ENCODE results near the gene GOLPH3. TPM values are rescaled to one million over a fixed set of nuclear protein-coding genes. Genes with fewer than 3 reads are reported as not detected.

The GOLPH3 gene
- total RNA-seq, 1 donor from 2014 or later, result 105 TPM

DNA sequence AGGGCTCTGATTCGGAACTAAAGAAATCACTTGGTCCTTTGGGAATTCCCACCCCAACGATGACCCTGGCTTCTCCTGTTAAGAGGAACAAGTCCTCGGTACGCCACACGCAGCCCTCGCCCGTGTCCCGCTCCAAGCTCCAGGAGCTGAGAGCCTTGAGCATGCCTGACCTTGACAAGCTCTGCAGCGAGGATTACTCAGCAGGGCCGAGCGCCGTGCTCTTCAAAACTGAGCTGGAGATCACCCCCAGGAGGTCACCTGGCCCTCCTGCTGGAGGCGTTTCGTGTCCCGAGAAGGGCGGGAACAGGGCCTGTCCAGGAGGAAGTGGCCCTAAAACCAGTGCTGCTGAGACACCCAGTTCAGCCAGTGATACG lies 83.4 kb downstream of the GOLPH3 start:
- DNase-seq (ENCODE audit: low spot score), result no peak
- Mint-ChIP-seq H3K4me1 (ENCODE audit: unreplicated experiment) (peaks cover 14% of the 10 kb centered on the region), H3K27ac (ENCODE audit: unreplicated experiment) (no peak overlapping the region), H3K9me3 (ENCODE audit: unreplicated experiment) (no peaks in the 10 kb centered on the region), H3K4me3 (ENCODE audit: unreplicated experiment) (no peak overlapping the region), H3K27me3 (ENCODE audit: unreplicated experiment) (peaks cover 16% of the 10 kb centered on the region), H3K36me3 (ENCODE audit: low read depth, unreplicated experiment) (peaks cover 61% of the 10 kb centered on the region)
- TF ChIP-seq, protein P1, sequence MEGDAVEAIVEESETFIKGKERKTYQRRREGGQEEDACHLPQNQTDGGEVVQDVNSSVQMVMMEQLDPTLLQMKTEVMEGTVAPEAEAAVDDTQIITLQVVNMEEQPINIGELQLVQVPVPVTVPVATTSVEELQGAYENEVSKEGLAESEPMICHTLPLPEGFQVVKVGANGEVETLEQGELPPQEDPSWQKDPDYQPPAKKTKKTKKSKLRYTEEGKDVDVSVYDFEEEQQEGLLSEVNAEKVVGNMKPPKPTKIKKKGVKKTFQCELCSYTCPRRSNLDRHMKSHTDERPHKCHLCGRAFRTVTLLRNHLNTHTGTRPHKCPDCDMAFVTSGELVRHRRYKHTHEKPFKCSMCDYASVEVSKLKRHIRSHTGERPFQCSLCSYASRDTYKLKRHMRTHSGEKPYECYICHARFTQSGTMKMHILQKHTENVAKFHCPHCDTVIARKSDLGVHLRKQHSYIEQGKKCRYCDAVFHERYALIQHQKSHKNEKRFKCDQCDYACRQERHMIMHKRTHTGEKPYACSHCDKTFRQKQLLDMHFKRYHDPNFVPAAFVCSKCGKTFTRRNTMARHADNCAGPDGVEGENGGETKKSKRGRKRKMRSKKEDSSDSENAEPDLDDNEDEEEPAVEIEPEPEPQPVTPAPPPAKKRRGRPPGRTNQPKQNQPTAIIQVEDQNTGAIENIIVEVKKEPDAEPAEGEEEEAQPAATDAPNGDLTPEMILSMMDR (IDR thresholded peaks at IDR 0.05; ENCODE audit: unreplicated experiment), result no peak

DNA sequence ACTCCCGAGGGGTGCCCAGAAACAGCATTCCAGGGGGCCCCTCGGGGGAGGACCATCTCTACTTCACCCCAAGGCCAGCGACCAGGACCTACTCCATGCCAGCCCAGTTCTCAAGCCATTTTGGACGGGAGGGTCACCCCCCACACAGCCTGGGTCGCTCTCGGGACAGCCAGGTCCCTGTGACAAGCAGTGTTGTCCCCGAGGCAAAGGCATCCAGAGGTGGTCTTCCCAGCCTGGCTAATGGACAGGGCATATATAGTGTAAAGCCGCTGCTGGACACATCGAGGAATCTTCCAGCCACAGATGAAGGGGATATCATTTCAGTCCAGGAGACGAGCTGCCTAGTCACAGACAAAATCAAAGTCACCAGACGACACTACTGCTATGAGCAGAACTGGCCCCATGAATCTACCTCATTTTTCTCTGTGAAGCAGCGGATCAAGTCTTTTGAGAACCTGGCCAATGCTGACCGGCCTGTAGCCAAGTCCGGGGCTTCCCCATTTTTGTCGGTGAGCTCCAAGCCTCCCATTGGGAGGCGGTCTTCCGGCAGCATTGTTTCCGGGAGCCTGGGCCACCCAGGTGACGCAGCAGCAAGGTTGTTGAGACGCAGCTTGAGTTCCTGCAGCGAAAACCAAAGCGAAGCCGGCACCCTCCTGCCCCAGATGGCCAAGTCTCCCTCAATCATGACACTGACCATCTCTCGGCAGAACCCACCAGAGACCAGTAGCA lies 83.9 kb downstream of the GOLPH3 start:
- H3K9me3 Mint-ChIP-seq (ENCODE audit: unreplicated experiment), result no peaks in the 10 kb centered on the region
- DNase-seq (ENCODE audit: low spot score), result no peak
- H3K4me3 Mint-ChIP-seq (ENCODE audit: unreplicated experiment), result no peak overlapping the region
- no peak overlapping the region for H3K27ac Mint-ChIP-seq (ENCODE audit: unreplicated experiment)
- TF ChIP-seq, protein P1 (IDR thresholded peaks at IDR 0.05; ENCODE audit: unreplicated experiment), result no peak
- peaks cover 11% of the 10 kb centered on the region for H3K4me1 Mint-ChIP-seq (ENCODE audit: unreplicated experiment)
- H3K27me3 Mint-ChIP-seq (ENCODE audit: unreplicated experiment), result peaks cover 15% of the 10 kb centered on the region
- peaks cover 59% of the 10 kb centered on the region for H3K36me3 Mint-ChIP-seq (ENCODE audit: low read depth, unreplicated experiment)

DNA sequence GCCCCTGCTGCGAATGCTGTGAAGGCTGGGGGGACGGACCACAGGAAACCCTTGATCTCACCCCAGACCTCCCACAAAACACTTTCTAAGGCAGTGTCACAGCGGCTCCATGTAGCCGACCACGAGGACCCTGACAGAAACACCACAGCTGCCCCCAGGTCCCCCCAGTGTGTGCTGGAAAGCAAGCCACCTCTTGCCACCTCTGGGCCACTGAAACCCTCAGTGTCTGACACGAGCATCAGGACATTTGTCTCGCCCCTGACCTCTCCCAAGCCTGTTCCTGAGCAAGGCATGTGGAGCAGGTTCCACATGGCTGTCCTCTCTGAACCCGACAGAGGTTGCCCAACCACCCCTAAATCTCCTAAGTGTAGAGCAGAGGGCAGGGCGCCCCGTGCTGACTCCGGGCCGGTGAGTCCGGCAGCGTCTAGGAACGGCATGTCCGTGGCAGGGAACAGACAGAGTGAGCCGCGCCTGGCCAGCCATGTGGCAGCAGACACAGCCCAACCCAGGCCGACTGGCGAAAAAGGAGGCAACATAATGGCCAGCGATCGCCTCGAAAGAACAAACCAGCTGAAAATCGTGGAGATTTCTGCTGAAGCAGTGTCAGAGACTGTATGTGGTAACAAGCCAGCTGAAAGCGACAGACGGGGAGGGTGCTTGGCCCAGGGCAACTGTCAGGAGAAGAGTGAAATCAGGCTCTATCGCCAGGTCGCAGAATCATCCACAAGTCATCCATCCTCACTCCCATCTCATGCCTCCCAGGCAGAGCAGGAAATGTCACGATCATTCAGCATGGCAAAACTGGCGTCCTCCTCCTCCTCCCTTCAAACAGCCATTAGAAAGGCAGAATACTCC lies 84.7 kb downstream of the GOLPH3 start:
- peaks cover 10% of the 10 kb centered on the region for H3K27me3 Mint-ChIP-seq (ENCODE audit: unreplicated experiment)
- DNase-seq (ENCODE audit: low spot score), result no peak
- peaks cover 52% of the 10 kb centered on the region for H3K36me3 Mint-ChIP-seq (ENCODE audit: low read depth, unreplicated experiment)
- H3K9me3 Mint-ChIP-seq (ENCODE audit: unreplicated experiment), result no peaks in the 10 kb centered on the region
- no peak overlapping the region for H3K4me3 Mint-ChIP-seq (ENCODE audit: unreplicated experiment)
- TF ChIP-seq, protein P1 (IDR thresholded peaks at IDR 0.05; ENCODE audit: unreplicated experiment), result no peak
- H3K27ac Mint-ChIP-seq (ENCODE audit: unreplicated experiment), result no peak overlapping the region
- H3K4me1 Mint-ChIP-seq (ENCODE audit: unreplicated experiment), result peaks cover 7% of the 10 kb centered on the region

DNA sequence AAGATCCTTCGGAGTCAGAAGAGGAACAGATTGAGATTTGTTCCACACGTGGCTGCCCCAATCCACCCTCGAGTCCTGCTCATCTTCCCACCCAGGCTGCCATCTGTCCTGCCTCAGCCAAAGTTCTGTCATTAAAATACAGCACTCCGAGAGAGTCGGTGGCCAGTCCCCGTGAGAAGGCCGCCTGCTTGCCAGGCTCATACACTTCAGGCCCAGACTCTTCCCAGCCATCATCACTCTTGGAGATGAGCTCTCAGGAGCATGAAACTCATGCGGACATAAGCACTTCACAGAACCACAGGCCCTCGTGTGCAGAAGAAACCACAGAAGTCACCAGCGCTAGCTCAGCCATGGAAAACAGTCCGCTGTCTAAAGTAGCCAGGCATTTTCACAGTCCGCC lies 85.9 kb downstream of the GOLPH3 start:
- no peaks in the 10 kb centered on the region for H3K9me3 Mint-ChIP-seq (ENCODE audit: unreplicated experiment)
- peaks cover 13% of the 10 kb centered on the region for H3K27me3 Mint-ChIP-seq (ENCODE audit: unreplicated experiment)
- TF ChIP-seq, protein P1 (IDR thresholded peaks at IDR 0.05; ENCODE audit: unreplicated experiment), result no peak
- peaks cover 46% of the 10 kb centered on the region for H3K36me3 Mint-ChIP-seq (ENCODE audit: low read depth, unreplicated experiment)
- H3K27ac Mint-ChIP-seq (ENCODE audit: unreplicated experiment), result peak overlapping the region; percentile 30
- H3K4me1 Mint-ChIP-seq (ENCODE audit: unreplicated experiment), result peaks cover 5% of the 10 kb centered on the region
- no peak for DNase-seq (ENCODE audit: low spot score)
- peak overlapping the region; percentile 25 for H3K4me3 Mint-ChIP-seq (ENCODE audit: unreplicated experiment)

Measured in endothelial cell (in vitro differentiated cells).